GM23338 (cell line): Measurements from ENCODE around the gene RNF11.

Experiments used
- CREB1 ChIP-seq: fragments of 250-450 bp; sonication (Bioruptor Pico); IDR thresholded peaks from 2 replicates; pipeline ENCODE4 v1.5.0; 2020; ENCODE audit warnings: low read depth, mild to moderate bottlenecking, moderate library complexity
- CTCF ChIP-seq, 2 experiments: fragments of 200-600 bp in 1 of 2; sonication (generic) in 1 of 2; conservative IDR thresholded peaks; 2 replicates each; pipeline versions ENCODE4 v1.5.1 to v1.6.1; 2016 to 2017; ENCODE audit warnings: antibody characterized with exemption in 2 of 2, low read depth in 2 of 2, mild to moderate bottlenecking in 2 of 2, moderate library complexity in 1 of 2
- ETS1 ChIP-seq: IDR thresholded peaks from 2 replicates; pipeline ENCODE4 v1.6.1; 2016; ENCODE audit warnings: antibody characterized with exemption
- EZH2 ChIP-seq: fragments of 200-600 bp; sonication (generic); IDR thresholded peaks from one replicate; pipeline ENCODE4 v1.8.0; 2017; ENCODE audit warnings: antibody characterized with exemption, mild to moderate bottlenecking, low read depth; ENCODE audit not compliant: unreplicated experiment
- EZH2phosphoT487 ChIP-seq: fragments of 200-600 bp; sonication (generic); IDR thresholded peaks from one replicate; pipeline ENCODE4 v1.8.1; 2018; ENCODE audit warnings: antibody characterized with exemption; ENCODE audit not compliant: unreplicated experiment
- JUNB ChIP-seq: IDR thresholded peaks from one replicate; pipeline ENCODE4 v1.6.1; 2016; ENCODE audit warnings: antibody characterized with exemption; ENCODE audit not compliant: unreplicated experiment
- NANOG ChIP-seq: IDR thresholded peaks from 2 replicates; pipeline ENCODE4 v1.6.1; 2016; ENCODE audit warnings: antibody characterized with exemption, borderline replicate concordance
- POLR2AphosphoS5 ChIP-seq: IDR thresholded peaks from 2 replicates; pipeline ENCODE4 v1.6.1; 2016; ENCODE audit warnings: antibody characterized with exemption, low read depth
- REST ChIP-seq: IDR thresholded peaks from one replicate; pipeline ENCODE4 v1.6.1; 2018; ENCODE audit warnings: antibody characterized with exemption; ENCODE audit not compliant: unreplicated experiment
- STAT1 ChIP-seq: IDR thresholded peaks from one replicate; pipeline ENCODE4 v1.6.1; 2016; ENCODE audit warnings: antibody characterized with exemption; ENCODE audit not compliant: unreplicated experiment
- ZNF114 ChIP-seq: fragments of 250-450 bp; sonication (Bioruptor Pico); IDR thresholded peaks from 2 replicates; pipeline ENCODE4 v1.5.0; 2020; ENCODE audit warnings: mild to moderate bottlenecking, moderate library complexity
- ZNF331 ChIP-seq: fragments of 250-450 bp; sonication (Bioruptor Pico); IDR thresholded peaks from 2 replicates; pipeline ENCODE4 v1.5.0; 2020; ENCODE audit warnings: low read depth, mild to moderate bottlenecking, moderate library complexity
- ZNF462 ChIP-seq: fragments of 250-450 bp; sonication (Bioruptor Pico); IDR thresholded peaks from 2 replicates; pipeline ENCODE4 v1.5.0; 2020; ENCODE audit warnings: mild to moderate bottlenecking, moderate library complexity

- TF ChIP-seq ETS1, result no peak
- no peak for TF ChIP-seq POLR2AphosphoS5
- peak in 1 of 2 experiments; percentile 41; a peak in 2 of 4 replicates for TF ChIP-seq CTCF (conservative IDR thresholded peaks at IDR 0.05; ENCODE audit: low read depth in 2 of 2)
- no peak for TF ChIP-seq JUNB
- TF ChIP-seq EZH2, result no peak
- TF ChIP-seq ZNF331, result no peak
- TF ChIP-seq EZH2phosphoT487, result no peak
- TF ChIP-seq CREB1 (CRISPR knock-in tag), result no peak
- no peak for TF ChIP-seq REST
- no peak for TF ChIP-seq NANOG
- TF ChIP-seq STAT1, result no peak
- TF ChIP-seq ZNF462 (CRISPR knock-in tag), result no peak
- TF ChIP-seq ZNF114 (CRISPR knock-in tag), result no peak
Measured at GRCh38 chr1:51218570-51218969, 17.5 kb upstream of the RNF11 start.
